Activated CD4-positive, alpha-beta T cell treated with anti-CD3 and anti-CD28 coated beads, Interleukin-2, amount 10 ng/mL, durations not matched to agents 24 days and 14 days (primary cell): ENCODE results near the gene SYCN. TPM values are rescaled to one million over a fixed set of nuclear protein-coding genes. Genes with fewer than 3 reads are reported as not detected.
"Not testable (repeated sequence)": the region's sequence is repeated elsewhere in the genome, so short reads cannot be mapped to it uniquely, and the experiment has no call there.

ENCODE experiments used
- DNase-seq: peaks from one replicate; pipeline ENCODE4 v3.0.0; 2022
- H3K27ac Mint-ChIP-seq: one replicate; pipeline ENCODE4 v1.8.0; 2022; ENCODE audit warnings: mild to moderate bottlenecking, mixed read lengths
- H3K27me3 Mint-ChIP-seq: one replicate; pipeline ENCODE4 v1.8.0; 2022; ENCODE audit warnings: mixed read lengths
- H3K36me3 Mint-ChIP-seq: one replicate; pipeline ENCODE4 v1.8.0; 2022; ENCODE audit warnings: low read depth, mild to moderate bottlenecking, mixed read lengths
- H3K4me1 Mint-ChIP-seq: one replicate; pipeline ENCODE4 v1.8.0; 2021; ENCODE audit warnings: mixed read lengths
- H3K4me3 Mint-ChIP-seq: one replicate; pipeline ENCODE4 v1.8.0; 2022; ENCODE audit warnings: mild to moderate bottlenecking, moderate library complexity, mixed read lengths
- H3K9me3 Mint-ChIP-seq: one replicate; pipeline ENCODE4 v1.8.0; 2021; ENCODE audit warnings: mixed read lengths
- intact Hi-C: fragments of 100-400 bp; cut with micrococcal nuclease; formaldehyde crosslinking; loops from one replicate; pipeline ENCODE4 v1.15.1; 2023
- total RNA-seq: library from RNA; stranded (reverse); gene quantifications from 2 replicates; pipeline ENCODE4 v1.2.3, GENCODE V29; 2022

SYCN gene
- total RNA-seq, 1 donor from 2014 or later: not detected

GRCh38 chr19:39238944-39239343 is 34.9 kb upstream of the SYCN start:
- intact Hi-C loops: no loop called here
- Mint-ChIP-seq H3K27me3 (no peaks in the 10 kb centered on the region), H3K9me3 (no peaks in the 10 kb centered on the region), H3K27ac (no peak overlapping the region), H3K4me3 (no peak overlapping the region), H3K4me1 (peaks cover 16% of the 10 kb centered on the region), H3K36me3 (no peaks in the 10 kb centered on the region)
- no peak for DNase-seq

GRCh38 chr19:39238209-39238608 is 34.1 kb upstream of the SYCN start:
- no peaks in the 10 kb centered on the region for H3K27me3 Mint-ChIP-seq
- no peaks in the 10 kb centered on the region for H3K9me3 Mint-ChIP-seq
- no peak for DNase-seq
- no peaks in the 10 kb centered on the region for H3K36me3 Mint-ChIP-seq
- H3K27ac Mint-ChIP-seq: peak overlapping the region; percentile 79
- H3K4me1 Mint-ChIP-seq: peaks cover 16% of the 10 kb centered on the region
- H3K4me3 Mint-ChIP-seq: peak overlapping the region; percentile 59
- intact Hi-C loops: no loop called here

DNA sequence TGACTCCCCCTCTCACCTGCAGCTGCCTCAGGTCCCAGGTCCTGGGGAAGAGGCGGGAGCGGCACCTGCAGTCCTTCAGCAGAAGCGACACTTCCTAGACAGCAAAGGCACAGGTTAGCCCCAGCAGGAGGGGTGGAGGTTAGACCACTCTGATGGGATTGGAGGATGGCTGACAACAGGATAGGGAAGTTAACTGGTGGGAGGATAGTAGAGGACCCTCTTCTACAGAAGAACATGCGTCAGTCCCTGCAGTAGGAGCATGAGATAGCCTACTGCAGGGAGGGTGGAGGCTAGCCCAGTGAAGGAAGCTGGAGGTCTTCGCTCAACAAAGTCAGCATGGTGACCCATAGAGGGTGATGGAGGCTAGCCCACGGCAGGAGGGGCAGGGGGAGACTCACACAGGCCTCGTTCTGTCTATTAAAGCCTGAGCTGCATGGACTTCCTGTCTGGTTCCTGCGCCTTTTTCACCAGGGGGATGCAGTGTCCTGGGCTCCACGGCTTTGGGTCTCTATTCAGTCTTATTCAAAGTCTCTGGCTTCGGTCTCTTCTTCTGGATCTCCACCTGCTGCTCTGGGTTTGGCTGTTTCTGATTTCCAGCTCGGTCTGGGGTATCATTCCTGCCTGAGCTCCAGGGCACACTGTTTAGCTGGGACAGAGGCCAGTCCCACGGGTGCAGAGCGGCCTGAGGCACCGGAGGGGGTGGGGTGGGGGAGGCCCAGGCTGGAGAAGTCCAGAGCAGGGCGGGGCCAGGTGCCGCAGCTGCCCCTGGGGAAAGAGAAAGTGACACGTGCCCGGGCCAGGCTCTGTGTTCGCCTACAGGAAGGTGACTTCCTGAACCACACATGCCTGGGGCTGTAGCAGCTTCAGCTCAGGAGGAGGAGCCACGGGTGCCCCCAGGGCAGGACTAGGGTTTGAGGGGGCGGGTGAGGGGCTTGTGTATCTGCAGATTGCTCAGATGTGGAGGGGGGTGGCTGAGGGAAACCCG is 33.4 kb upstream of the SYCN start:
- Mint-ChIP-seq H3K9me3 (no peaks in the 10 kb centered on the region), H3K27me3 (no peaks in the 10 kb centered on the region), H3K36me3 (no peaks in the 10 kb centered on the region), H3K4me3 (peak overlapping the region; percentile 59), H3K27ac (peak overlapping the region; percentile 79), H3K4me1 (peaks cover 16% of the 10 kb centered on the region)
- DNase-seq: peak; percentile 81
- intact Hi-C loops: no loop called here

GRCh38 chr19:39236527-39236926 is 32.5 kb upstream of the SYCN start:
- Mint-ChIP-seq H3K4me3 (no peak overlapping the region), H3K36me3 (no peaks in the 10 kb centered on the region), H3K27me3 (peaks cover 2% of the 10 kb centered on the region), H3K4me1 (peaks cover 16% of the 10 kb centered on the region), H3K27ac (no peak overlapping the region), H3K9me3 (no peaks in the 10 kb centered on the region)
- intact Hi-C loops: no loop called here
- no peak for DNase-seq

DNA sequence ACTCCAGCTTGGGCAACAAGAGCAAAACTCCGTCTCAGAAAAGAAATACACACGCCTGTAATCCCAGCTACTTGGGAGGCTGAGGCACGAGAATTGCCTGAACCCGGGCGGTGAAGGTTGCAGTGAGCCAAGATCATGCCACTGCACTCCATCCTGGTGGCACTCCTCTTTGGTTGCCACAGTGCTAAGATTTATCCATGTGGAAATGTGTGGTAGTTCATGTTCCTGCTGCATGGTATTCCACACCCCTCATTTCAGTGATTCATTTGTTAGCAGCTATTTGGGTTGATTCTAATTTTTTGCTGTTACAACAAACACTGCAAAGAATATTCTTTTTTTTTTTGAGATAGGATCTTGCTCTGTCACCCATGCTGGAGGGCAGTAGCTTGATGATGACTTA is 28.6 kb upstream of the SYCN start:
- DNase-seq: no peak
- Mint-ChIP-seq H3K4me3 (no peak overlapping the region), H3K4me1 (peaks cover 8% of the 10 kb centered on the region), H3K9me3 (no peaks in the 10 kb centered on the region), H3K36me3 (no peaks in the 10 kb centered on the region), H3K27ac (no peak overlapping the region), H3K27me3 (peaks cover 4% of the 10 kb centered on the region)
- intact Hi-C loops: no loop called here

DNA sequence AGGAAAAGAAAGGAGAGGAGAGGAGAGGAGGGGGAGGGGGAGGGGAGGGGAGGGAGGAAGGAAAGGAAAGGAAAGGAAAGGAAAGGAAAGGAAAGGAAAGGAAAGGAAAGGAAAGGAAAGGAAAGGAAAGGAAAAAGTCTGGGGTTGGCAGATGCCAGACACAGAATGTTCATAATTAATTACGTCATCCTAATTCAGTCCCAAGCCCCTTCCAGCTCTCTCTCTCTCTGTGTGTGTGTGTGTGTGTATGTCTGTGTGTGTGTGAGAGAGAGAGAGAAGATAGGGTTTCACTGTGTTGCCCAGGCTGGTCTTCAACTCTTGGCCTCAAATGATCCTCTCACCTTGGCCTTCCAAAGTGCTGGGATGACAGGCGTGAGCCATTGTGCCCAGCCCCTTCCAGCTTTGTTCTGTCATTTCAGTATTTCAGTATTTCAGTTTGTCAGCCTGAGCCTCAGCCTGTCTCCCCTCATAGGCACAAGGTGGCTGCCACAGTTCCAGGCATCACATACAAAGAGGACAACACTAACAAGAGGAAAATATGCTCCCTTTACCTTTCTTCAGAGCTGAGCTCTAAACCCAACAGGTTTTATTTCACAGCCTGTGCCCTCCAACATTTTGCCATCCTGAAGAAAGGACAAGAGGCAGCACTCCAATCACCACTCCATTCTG is 26.2 kb upstream of the SYCN start:
- no peak for DNase-seq
- H3K4me3 Mint-ChIP-seq: no peak overlapping the region
- no peaks in the 10 kb centered on the region for H3K4me1 Mint-ChIP-seq
- H3K9me3 Mint-ChIP-seq: no peaks in the 10 kb centered on the region
- H3K36me3 Mint-ChIP-seq: no peaks in the 10 kb centered on the region
- H3K27ac Mint-ChIP-seq: no peak overlapping the region
- intact Hi-C loops: no loop called here
- H3K27me3 Mint-ChIP-seq: peaks cover 8% of the 10 kb centered on the region

- peaks cover 20% of the 10 kb centered on the region for H3K27me3 Mint-ChIP-seq
- H3K4me1 Mint-ChIP-seq: peaks cover 3% of the 10 kb centered on the region
- DNase-seq: no peak
- no peaks in the 10 kb centered on the region for H3K36me3 Mint-ChIP-seq
- H3K4me3 Mint-ChIP-seq: no peak overlapping the region
- no peak overlapping the region for H3K27ac Mint-ChIP-seq
- intact Hi-C loops: no loop called here
- H3K9me3 Mint-ChIP-seq: no peaks in the 10 kb centered on the region
Measured at GRCh38 chr19:39224910-39225309, 20.8 kb upstream of the SYCN start.

- H3K4me1 Mint-ChIP-seq: peaks cover 3% of the 10 kb centered on the region
- no peaks in the 10 kb centered on the region for H3K36me3 Mint-ChIP-seq
- DNase-seq: peak; percentile 75
- no peak overlapping the region for H3K27ac Mint-ChIP-seq
- intact Hi-C loops: no loop called here
- no peak overlapping the region for H3K4me3 Mint-ChIP-seq
- H3K27me3 Mint-ChIP-seq: peaks cover 19% of the 10 kb centered on the region
- no peaks in the 10 kb centered on the region for H3K9me3 Mint-ChIP-seq
Measured at GRCh38 chr19:39223703-39224279, 19.7 kb upstream of the SYCN start.

- H3K27me3 Mint-ChIP-seq: peaks cover 19% of the 10 kb centered on the region
- H3K9me3 Mint-ChIP-seq, H3K36me3 Mint-ChIP-seq, DNase-seq, H3K4me1 Mint-ChIP-seq, intact Hi-C loops, H3K4me3 Mint-ChIP-seq, H3K27ac Mint-ChIP-seq: not testable (repeated sequence)
Measured at GRCh38 chr19:39219108-39219507, 15.0 kb upstream of the SYCN start.

DNA sequence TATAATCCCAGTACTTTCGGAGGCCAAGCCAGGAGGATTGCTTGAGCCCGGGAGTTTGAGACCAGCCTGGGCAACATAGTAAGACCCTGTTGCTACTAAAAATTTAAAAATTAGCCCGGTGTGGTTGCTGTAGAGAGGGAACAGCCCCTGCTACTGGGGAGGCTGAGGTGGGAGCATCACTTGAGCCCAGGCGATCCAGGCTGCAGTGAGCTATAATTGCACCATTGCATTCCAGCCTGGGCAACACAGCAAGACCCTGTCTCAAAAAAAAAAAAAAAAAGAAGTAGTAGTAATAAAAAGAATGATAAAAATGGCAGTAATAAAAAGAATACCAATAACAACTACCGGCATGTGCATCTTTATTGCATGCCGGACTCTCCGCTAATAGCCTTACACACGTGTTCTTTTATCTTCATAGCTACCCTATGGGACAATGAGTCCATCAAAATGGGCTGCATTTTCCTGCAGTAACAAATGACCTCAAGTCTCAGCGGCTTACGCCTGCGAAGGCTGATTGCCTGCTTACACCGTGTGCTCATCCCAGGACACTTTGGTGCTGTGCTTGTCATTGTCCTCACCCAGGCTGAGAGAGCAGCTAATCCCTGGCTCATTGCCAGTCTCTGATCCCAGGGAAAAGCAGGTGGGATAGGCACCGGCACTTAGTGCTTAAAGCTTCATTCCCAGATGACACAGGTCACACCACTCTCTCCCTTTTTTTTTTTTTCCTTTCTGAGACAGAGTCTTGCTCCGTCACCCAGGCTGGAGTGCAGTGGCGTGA is 14.4 kb upstream of the SYCN start:
- Mint-ChIP-seq H3K36me3 (no peaks in the 10 kb centered on the region), H3K27me3 (peaks cover 15% of the 10 kb centered on the region), H3K9me3 (no peaks in the 10 kb centered on the region), H3K4me1 (peaks cover 3% of the 10 kb centered on the region), H3K27ac (no peak overlapping the region), H3K4me3 (no peak overlapping the region)
- intact Hi-C loops: no loop called here
- no peak for DNase-seq

DNA sequence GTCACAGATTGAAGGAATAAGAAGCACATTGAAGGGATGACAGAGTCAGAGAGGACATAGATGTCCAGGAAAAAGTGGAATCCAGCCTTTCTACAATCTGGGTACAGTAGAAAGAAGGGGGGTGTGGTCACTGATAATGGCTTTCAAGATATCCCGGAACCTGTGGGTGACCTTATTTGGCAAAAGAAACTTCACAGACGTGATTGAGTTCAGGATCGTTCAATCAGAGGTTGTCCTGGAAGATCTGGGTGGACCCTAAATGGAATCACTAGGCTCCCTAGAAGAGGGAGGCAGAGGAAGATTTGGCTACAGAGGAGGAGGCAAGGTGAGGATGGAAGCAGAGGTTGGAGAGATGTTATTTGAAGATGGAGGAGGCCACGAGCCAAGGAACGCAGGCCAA is 13.0 kb upstream of the SYCN start:
- peaks cover 3% of the 10 kb centered on the region for H3K4me1 Mint-ChIP-seq
- no peak overlapping the region for H3K27ac Mint-ChIP-seq
- no peak overlapping the region for H3K4me3 Mint-ChIP-seq
- no peak for DNase-seq
- intact Hi-C loops: no loop called here
- peaks cover 13% of the 10 kb centered on the region for H3K27me3 Mint-ChIP-seq
- H3K9me3 Mint-ChIP-seq: no peaks in the 10 kb centered on the region
- no peaks in the 10 kb centered on the region for H3K36me3 Mint-ChIP-seq

DNA sequence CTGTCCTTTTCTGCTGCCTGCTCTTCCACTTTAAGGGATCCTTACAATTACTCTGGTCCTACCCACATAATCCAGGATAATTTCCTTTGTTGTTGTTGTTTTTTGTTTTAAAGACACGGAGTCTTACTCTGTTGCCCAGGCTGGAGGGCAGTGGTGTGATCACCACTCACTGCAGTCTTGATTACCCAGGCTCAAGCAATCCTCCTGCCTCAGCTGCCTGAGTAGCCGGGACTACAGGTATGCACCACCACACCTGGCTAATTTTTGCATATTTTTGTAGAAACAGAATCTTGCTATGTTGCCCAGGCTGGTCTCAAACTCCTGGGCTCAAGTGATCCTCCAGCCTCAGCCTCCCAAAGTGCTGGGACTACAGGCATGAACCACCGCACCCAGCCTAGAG is 11.3 kb upstream of the SYCN start:
- H3K9me3 Mint-ChIP-seq, intact Hi-C loops, H3K27me3 Mint-ChIP-seq, DNase-seq, H3K36me3 Mint-ChIP-seq, H3K27ac Mint-ChIP-seq, H3K4me1 Mint-ChIP-seq, H3K4me3 Mint-ChIP-seq: not testable (repeated sequence)

DNA sequence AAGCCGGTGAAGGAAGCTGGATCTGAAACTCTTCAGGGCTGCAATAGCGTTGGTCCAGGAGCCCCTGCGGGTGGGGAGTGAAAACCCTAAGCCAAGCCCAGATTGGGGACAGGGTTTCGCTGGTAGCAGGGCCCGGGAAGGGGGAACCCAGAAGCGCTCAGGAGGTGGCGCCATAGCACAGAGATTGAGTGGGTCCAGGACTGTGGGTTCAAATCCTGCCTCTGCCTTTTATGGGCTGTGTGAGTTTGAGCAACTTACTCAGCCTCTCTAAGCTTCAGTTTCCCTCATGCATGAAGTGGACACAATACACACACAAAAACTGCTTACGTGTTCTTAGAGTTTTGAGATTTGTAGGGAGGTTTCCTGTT is 8.3 kb upstream of the SYCN start:
- no peaks in the 10 kb centered on the region for H3K9me3 Mint-ChIP-seq
- intact Hi-C loops: loop anchor here (1.0 to 2.0 kb wide), 2 partner anchors 116 to 198 kb away; no protein-coding TSS in a partner anchor
- H3K36me3 Mint-ChIP-seq: no peaks in the 10 kb centered on the region
- no peaks in the 10 kb centered on the region for H3K4me1 Mint-ChIP-seq
- peaks cover 10% of the 10 kb centered on the region for H3K27me3 Mint-ChIP-seq
- no peak overlapping the region for H3K27ac Mint-ChIP-seq
- DNase-seq: peak; percentile 89
- H3K4me3 Mint-ChIP-seq: no peak overlapping the region
